ENCODE measurements around the gene TAF4.

DNA sequence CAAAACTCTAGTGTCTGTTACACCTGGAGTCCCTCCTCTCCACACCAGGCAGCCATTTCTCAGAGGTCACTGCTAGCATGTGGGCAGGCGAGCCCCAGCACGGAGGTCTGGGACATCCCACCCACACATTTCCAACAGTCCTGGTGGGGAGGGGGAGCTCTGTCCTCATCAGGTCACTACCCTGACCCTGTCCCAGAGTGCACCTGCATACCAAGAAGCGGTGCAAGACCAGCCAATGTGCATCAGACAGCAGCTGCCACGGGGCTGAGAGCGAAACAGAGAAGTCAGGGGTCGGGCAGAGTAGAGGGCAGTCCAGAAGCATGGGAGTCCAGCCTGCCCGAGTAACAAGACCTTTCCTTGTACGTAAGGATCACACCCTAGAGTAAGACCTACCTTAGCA is 71.1 kb downstream of the TAF4 start:
- TF ChIP-seq, protein P1, sequence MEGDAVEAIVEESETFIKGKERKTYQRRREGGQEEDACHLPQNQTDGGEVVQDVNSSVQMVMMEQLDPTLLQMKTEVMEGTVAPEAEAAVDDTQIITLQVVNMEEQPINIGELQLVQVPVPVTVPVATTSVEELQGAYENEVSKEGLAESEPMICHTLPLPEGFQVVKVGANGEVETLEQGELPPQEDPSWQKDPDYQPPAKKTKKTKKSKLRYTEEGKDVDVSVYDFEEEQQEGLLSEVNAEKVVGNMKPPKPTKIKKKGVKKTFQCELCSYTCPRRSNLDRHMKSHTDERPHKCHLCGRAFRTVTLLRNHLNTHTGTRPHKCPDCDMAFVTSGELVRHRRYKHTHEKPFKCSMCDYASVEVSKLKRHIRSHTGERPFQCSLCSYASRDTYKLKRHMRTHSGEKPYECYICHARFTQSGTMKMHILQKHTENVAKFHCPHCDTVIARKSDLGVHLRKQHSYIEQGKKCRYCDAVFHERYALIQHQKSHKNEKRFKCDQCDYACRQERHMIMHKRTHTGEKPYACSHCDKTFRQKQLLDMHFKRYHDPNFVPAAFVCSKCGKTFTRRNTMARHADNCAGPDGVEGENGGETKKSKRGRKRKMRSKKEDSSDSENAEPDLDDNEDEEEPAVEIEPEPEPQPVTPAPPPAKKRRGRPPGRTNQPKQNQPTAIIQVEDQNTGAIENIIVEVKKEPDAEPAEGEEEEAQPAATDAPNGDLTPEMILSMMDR (IDR thresholded peaks at IDR 0.05): no peak
- no peak for TF ChIP-seq POLR2A (IDR thresholded peaks at IDR 0.05)

Data from Peyer's patch (tissue), 4 donors.